Activated CD8-positive, alpha-beta memory T cell treated with anti-CD3 and anti-CD28 coated beads for 48 hours (primary cell): ENCODE measurements around the gene VSTM2B.
"Not testable (repeated sequence)": the region's sequence is repeated elsewhere in the genome, so short reads cannot be mapped to it uniquely, and the experiment has no call there.

Experiments
- DNase-seq, 3 experiments: peaks; one replicate each; pipeline ENCODE4 v3.0.0-alpha.2; 2020; ENCODE audit warnings: low read depth in 2 of 3, low spot score in 2 of 3

The VSTM2B gene

DNA sequence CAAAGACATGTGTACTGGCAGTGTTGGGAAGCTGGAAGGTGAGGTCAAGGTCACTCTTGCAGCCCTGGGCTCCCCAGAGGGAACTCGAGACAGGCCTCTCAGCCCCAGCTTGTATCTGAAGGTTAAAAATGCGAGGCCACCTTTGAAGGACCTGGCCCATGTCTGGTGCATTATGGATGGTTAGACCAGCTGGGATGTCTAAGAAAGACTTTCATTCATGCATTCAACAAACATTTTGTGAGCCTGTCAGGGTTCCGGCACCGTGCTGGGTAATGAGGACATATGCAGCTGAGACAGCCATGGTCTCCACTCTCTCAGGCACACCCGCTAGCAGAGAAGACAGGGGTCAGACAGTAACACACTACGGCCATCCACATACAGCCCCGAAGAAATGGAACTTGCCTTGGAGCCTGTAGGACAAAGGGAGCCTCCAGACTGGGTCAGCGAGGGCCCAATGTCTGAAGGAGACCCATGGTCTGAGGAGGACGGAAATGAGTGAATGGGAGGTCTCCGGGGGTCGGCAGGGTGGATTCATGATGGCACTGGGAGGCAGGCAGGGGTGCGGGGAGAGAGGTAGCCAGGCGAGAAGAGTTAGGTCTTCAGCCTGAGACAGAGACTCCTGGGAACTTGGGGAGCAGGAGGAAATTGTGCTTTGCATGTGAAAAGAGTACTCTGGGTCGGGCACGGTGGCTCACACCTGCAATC lies 19.0 kb downstream of the VSTM2B start:
- no peak for DNase-seq

DNA sequence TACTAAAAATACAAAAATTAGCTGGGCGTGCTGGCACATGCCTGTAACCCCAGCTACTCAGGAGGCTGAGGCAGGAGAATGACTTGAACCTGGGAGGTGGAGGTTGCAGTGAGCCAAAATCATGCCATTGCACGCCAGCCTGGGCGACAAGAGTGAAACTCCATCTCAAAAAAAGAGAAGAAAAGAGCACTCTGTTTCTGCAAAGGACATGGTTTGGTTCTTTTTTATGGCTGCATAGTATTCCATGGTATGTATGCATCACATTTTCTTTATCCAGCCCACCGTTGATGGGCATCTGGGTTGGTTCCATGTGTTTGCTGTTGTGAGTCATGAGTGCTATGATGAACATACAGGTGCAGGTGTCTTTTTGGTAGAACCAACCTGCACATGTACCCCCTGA lies 19.7 kb downstream of the VSTM2B start:
- not testable (repeated sequence) for DNase-seq

DNA sequence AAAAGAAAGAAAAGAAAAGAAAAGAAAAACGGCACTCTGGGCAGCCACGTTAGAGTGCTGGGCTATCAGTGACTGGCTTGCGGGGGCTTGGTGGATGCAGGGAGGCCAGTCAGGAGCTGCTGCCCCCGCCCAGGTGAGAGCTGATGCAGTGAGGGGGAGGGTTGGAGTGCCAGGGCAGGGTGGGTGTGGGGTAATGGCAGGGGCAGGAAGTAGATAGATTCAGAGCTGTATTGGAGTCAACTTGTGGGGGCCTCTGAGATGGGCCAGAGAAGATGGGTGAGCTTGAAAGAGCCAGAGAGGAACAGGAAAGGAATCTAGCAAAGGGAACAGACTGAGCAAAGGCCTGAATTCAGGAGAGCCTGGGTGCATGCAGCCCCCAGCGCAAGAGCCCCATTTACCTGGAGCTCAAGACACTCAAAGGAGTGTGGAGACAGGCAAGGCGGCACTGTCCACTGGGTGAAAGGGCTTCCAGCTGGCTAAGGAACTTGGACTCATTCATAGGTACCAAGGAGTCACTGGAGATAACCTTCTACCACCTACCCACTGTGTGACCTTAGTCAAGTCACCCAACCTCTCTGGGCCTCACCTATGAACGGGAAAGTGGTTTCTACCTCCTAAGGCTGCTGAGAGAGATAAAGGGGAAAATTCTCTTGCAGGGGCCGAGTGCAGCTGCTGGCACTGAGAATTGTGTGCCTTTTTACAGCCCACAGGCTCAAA lies 20.2 kb downstream of the VSTM2B start:
- DNase-seq, result no peak

DNA sequence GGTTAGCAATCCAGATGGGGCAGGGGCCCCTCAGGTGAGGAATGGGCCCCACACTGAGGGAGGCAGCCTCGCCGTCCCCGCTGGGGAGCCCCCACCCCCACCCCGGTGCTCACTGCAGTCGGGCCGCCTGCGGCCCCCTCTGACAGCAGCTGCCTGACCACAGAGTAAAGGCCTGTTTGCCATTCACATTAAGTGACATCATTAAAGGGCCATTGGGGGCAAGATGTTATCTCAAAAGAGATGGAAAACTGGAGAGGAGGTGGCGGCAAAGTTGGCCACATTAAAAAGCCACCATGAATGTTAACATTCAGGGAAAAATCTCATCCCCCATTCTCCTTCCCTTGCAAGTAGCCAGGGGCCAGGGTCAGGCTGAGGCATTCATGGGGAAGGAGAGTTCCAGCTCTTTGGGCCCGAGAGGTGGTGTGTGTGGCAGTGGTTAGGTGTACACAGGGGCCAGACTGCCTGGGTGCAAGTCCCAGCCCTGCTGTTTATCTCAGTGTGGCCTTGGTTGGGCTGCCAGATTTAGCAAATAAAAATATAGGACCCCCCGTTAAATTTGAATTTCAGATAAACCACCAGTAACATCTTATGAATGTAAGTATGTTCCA lies 20.9 kb downstream of the VSTM2B start:
- no peak for DNase-seq

DNA sequence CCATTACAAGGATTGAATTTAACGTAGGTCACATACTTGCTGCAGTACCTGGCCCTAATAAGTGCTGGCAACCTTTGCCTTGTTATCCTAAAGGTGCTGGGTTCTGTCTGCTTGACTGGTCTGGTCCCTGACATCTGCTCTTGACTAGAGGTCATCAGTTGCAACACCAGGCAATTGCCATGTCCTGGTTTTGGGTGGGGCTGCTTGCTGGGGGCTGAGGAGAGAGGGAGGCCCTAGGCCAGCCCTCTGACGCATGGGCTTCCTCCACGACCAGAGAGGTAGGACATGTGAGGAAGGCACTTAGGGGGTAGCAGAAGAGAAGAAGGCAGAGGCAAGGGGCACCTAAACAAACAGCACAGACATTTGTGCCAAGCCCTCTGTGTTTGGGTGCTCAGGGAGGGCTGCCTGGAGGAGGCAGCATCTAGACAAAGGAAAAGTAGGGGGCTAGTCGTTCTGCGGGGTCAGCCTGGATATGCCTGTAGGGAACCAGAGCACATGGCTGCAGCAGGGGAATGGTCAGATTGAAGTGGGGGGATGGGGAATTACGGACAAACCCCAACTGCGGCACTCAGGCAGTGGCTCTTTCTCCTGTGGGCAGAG lies 21.7 kb downstream of the VSTM2B start:
- DNase-seq, result no peak

DNA sequence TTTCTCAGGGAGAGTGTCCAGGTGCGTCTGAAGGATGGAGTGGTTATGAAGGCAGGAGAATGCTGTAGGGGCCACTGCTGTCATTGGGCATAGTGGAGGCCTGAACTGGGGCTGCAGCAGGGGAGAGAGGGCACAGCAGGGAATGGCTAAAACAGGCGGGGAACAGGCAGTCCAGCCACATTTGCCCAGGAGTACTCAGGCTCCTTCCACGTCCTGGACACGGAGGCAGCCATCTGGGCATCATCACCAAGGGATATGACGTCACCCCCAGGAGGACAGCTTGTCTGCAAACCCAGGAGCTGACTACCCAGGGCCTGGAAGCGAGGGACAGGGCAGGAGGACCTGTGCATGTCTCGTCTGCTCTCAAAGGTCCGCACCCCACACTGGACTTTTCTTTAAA lies 22.2 kb downstream of the VSTM2B start:
- DNase-seq, result no peak

DNA sequence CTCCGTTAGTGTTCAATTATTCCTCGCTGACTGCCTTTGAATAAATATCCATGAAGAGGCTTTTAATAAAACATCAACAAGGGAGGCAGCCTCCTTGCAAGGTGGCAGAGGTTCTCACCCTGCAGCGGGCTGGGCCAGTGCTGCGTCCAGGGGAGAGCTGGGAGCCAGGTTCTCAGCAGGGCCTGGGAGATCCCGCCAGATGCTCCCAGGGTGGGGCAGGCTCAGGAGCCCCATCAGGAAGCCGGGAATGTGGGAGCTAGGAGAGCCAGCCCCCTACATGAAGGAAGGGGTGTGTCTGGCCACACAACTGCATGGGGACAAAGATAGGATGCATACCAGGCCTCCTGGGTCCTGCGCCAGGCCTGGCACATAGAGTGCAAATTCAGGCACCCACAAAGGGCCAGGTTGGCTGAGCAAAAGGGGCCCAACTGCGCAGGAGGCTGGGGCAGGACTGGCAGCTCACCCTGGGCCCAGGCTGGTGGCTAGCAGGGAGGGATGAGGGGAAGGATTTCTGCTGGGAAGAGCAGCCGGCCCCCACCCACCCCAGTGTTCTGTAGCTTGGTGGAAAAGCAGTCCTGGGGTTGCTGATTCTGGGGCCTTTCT lies 22.8 kb downstream of the VSTM2B start:
- no peak for DNase-seq

DNA sequence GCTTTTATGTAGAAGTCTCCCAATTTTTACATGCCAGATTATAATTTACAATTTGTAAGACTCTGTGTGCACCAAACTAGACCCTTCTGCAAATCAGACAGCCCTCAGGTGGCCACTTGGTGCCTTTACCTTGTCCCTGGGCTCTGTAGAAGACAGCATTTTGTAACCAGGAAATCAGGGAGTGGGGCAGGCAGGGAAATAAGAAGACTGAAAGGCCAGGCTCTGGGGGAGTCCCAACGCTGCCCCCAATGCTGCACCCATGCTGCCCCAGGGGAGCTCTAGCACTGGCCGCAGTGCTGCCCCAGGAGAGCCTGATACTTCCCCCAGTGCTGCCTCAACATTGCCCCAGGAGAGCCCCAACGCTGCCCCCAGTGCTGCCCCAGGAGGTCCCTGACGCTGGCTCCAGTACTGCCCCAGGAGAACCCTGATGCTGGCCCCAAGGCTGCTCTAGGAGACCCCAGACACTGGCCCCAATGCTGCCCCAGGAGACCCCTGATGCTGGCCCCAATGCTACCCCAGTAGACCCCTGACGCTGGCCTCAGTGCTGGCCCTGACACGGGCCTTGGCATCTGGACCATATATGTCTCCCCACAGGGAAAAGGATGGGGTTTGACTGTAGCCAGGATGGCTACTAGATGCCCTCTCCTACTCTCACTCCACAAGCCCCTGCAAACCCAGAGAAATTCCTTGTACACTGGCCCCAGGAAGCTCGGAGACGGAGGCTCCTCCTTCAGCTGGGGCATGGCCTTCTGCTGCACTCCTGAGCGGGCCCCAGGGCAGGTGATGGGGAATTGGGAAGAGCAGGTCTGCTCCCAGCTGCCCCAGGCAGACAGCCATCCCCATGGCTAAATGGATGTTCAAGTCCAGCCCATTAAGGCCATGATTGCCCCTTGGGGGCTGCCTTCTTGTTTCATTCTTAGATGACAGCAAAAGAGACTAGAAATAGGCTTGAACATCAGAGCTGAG lies 23.6 kb downstream of the VSTM2B start:
- DNase-seq, result no peak

DNA sequence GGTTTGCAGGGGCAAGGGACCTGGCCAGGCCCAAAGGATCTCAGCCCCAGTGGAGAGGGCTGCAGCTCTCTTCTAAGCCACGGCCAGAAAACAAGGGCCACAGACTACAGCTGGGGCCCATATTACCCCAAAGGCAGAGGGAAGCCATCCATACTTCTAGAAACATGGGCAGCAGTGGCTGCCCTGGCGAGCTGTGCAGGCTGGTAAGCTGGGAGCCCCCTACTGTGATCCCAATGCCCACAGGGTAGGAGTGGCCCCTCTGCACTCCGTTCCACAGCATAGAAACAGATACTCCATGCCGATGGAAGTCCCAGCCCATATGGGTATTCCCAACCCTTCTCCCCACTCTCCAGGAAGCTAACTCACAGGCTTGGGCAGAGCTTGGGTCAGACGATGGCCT lies 25.1 kb downstream of the VSTM2B start:
- DNase-seq, result no peak

DNA sequence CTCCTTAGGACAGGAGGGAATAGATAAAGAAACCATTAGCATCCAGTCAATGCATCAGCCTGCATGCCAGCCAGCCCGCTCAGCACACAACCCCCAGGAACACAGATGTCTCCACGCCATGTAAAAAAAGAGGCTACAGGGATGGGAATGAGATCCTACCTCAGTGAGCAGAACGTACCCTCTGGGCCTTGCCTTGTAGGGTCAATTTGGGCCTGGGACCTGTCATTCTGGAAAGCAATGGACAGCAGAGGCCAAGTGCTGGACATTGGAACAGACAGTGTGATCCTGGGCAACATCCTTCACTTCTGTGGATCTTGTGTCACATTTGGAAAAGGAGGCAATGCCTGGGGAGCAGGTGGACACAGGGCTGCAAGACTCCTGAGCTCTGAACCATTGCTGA lies 26.0 kb downstream of the VSTM2B start:
- no peak for DNase-seq

DNA sequence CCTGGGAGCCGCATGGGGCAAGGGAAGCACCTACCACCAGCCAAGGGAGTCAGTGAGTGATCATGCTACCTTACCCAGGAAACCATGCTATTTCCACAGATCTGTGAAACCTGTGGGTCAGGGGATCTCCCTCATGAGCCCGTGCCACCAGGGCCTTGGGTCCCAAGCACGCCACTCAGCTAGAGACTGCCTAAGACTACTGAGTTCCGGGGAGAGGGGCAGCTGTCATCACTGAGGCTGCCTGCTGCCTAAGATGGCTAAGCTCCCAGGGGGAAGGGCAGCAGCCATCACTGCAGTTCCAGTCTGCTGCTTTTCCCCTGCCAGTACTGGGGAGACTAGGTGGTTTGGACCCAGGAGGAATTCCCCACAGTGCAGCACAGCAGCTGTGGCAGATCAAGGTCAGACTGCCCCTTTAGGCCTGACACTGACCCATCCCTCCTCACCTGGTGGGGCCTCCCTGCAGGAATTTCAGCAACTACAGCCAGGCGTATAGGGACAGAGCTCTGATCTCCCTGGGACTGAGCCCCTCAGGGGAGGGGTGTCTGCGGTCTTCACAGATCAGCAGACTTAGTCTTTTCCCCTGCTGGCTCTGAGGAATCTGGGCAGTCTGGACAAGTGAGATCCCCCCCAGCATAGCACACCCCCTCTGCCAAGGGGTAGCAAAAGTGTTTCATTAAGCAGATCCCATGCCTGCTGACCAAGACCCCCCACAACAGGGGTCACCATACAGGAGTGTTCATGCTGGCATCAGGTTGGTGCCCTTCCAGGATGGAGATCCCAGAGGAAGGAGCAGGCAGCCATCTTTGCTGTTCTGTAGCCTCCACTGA lies 26.9 kb downstream of the VSTM2B start:
- DNase-seq, result no peak

DNA sequence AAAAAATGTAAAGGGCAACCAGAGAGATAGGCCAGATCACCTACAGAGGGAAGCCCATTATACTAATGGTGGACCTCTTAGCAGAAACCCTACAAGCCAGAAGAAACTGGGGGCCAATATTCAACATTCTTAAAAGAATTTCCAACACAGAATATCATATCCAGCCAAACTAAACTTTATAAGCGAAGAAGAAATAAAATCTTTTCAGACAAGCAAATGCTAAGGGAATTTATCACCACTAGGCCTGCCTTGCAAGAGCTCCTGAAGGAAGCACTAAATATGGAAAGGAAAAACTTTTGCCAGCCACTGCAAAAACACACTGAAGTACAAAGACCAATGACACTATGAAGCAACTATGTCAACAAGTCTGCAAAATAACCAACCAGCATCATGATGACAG lies 28.4 kb downstream of the VSTM2B start:
- DNase-seq, result no peak

DNA sequence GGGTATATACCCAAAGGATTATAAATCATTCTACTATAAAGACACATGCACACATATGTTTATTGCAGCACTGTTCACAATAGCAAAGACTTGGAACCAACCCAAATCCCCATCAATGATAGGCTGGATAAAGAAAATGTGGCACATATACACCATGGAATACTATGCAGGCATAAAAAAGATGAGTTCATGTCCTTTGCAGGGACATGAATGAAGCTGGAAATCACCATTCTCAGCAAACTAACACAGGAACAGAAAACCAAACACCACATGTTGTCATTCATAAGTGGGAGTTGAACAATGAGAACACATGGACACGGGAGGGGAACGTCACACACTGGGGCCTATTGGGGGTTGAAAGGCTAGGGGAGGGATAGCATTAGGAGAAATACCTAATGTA lies 33.3 kb downstream of the VSTM2B start:
- DNase-seq, result not testable (repeated sequence)

DNA sequence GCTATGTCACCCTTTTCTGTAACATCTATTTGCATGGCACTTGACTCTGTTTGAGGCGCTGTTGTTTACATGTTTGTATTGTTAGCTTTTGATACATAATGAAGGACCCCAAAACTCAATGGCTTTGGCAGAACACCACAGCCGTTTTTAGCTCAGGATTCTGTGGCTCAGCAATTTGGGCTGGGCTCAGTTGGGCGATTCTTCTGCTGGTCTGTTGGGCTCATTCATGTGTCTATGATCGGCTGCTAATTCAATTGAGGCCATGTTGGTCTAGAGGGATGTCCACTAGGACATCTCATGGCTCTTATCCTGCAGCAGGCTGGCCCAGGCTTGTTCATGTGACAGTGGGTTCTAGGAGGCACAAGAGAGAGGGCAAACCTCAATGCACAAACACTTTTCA lies 33.9 kb downstream of the VSTM2B start:
- no peak for DNase-seq

DNA sequence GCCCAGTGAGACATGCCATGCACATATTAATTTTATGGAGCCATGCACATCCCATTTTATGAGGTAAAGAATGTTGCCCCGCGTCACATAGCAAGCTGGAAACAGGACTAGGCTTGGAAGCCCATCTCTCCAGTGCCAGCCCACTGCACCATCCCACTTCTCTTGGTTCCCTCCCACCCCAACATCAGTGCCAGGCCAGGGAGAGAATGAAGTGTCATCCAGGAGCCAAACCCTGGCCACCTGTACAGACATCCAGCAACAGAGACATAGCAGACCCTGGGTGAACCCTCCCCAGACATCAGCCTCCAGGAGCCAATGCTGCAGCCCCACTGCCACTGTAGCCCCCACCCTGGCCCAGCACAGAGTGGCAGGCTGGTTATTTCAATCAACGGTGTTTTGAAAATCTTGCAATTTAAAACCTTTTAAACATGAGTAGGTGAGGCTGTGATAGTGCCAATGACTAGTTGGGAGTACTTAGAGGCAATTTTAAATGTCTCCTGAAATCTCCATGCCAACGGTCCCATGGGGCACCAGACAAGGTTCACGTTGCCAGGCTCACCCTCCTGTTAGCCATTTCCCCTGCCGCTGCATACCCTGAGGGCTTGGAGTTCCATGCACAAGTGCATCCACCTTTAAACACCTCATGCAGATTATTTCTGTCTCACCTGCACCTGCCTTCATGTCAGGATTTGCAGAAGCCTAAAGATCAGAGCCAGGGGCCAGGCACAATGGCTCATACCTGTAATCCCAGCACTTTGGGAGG lies 34.7 kb downstream of the VSTM2B start:
- DNase-seq, result no peak

DNA sequence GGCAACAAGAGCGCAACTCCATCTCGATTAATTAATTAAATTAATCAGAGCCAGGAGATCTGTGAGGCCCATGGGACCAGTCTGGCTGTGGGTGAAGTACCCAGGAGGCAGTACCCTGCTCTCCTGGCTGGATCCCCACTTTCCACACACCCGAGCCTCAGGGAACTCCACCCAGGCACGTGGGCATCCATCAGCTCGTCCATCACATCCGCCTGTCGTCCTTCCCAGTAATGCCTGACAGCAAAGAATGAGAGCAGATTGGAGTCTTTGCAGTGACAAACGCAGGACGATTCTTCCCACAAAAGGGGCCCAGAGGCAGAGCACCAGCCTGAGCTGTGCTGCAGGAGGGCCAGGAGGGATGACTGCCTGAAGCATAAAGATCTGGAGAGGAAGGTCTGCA lies 35.8 kb downstream of the VSTM2B start:
- no peak for DNase-seq

DNA sequence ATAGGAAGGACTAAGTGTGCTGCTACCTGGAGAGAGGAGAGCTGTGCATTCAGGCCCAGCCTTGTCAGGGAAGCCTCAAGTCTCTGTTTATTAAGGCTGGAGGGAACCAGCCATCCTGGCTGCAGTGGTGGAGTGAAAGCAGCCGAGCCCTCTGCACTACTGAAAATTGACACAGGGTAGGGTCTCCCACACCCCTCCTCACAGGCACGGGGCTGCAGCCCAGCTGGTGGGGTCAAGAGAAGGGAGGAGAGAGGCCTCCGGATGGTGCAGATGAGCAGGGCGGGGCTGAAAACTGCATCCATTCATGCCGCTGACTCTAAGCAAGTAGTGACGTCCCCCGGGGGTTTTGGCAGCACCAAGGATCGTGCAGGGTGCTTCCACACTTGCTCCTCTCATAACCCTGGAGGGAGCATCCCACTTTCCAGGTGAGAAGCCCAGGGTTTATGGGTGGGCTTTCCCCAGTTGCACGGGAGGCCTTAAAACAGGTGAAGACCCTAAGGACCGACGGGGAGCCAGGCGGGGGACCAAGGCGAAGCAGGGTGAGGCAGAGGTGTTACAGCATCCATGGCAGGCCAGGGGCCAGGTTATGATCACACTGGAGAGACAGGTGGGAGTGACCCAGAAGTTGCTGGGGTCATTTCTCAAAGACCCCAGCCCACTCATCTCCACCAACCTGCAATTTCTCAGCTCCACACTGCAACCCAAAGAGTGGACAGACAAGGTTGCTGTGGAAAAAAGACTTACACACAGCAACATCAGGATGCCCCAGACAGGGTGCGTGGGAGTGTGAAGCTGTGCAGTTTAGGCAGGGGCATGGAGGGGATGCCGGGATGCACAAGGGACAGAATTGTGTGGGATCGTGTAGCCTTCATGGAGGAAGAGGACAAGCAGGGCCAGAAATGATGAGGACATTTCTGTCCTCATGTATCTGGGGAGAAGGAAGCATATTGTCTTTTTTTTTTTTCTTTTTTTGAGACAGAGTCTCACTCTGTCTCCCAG lies 36.8 kb downstream of the VSTM2B start:
- DNase-seq, result no peak
